Lower leg skin (tissue), 3 donors: ENCODE results near the gene VRK2.

Experiments
- CTCF ChIP-seq, 3 donors: fragments of 450-650 bp; IDR thresholded peaks; one replicate each; pipeline ENCODE4 v1.5.1; 2016; ENCODE audit warnings: antibody characterized with exemption in 3 of 3, mild to moderate bottlenecking in 3 of 3, moderate library complexity in 2 of 3
- POLR2A ChIP-seq, 2 donors: fragments of 450-650 bp; IDR thresholded peaks; one replicate each; pipeline ENCODE4 v1.6.1; 2016 to 2017; ENCODE audit warnings: antibody characterized with exemption in 2 of 2, mild to moderate bottlenecking in 1 of 2, moderate library complexity in 1 of 2

- TF ChIP-seq CTCF (IDR thresholded peaks at IDR 0.05), result no peak
- TF ChIP-seq POLR2A (IDR thresholded peaks at IDR 0.05), result no peak
These were observed 24.2 kb downstream of the VRK2 start for GRCh38 chr2:58070765-58071164.
